IMR-90 (cell line): ENCODE measurements around the gene CYP4F2. TPM values are rescaled to one million over a fixed set of nuclear protein-coding genes. Genes with fewer than 3 reads are reported as not detected.
"Not testable (repeated sequence)": the region's sequence is repeated elsewhere in the genome, so short reads cannot be mapped to it uniquely, and the experiment has no call there.

Experiments
- ATAC-seq: fragments of 200-7000 bp; cut with Tn5 transposase; 2 replicates; pipeline ENCODE4 v1.9.1; 2020; ENCODE audit warnings: low read depth, mild to moderate bottlenecking, moderate library complexity
- BruUV-seq: library from RNA; stranded (reverse); fragments of 400-500 nt; replicated peaks from 2 replicates; lab custom pipeline; 2021; lab: Mats Ljungman, UMichigan
- CTCF ChIA-PET: fragments of 300-600 bp; formaldehyde crosslinking; extraction: SDS; loops from one replicate; lab custom pipeline; 2021; ENCODE audit warnings: antibody characterized with exemption; lab: Yijun Ruan, JAX
- POLR2A ChIA-PET: fragments of 300-600 bp; sonication (Branson Sonifier 250); formaldehyde crosslinking; loops from one replicate; lab custom pipeline; 2022; ENCODE audit warnings: antibody characterized with exemption; ENCODE audit not compliant: unreplicated experiment; lab: Charles Lee
- DNase-seq: peaks from one replicate; pipeline ENCODE4 v3.0.0; 2013
- H2AFZ ChIP-seq: replicated peaks from 2 replicates; pipeline ENCODE3; 2013; ENCODE audit warnings: low read length, mild to moderate bottlenecking; ENCODE audit not compliant: poor library complexity
- H2AK5ac ChIP-seq: 2 replicates; pipeline ENCODE4 v1.6.1; 2013; ENCODE audit warnings: low read depth, low read length, inconsistent platforms
- H2AK9ac ChIP-seq: replicated peaks from 2 replicates; pipeline ENCODE3; 2013; ENCODE audit warnings: mild to moderate bottlenecking, low read depth, low read length, moderate library complexity; ENCODE audit not compliant: poor library complexity
- H2BK120ac ChIP-seq: 2 replicates; pipeline ENCODE4 v1.6.1; 2013; ENCODE audit warnings: low read depth, low read length, inconsistent platforms
- H2BK15ac ChIP-seq: 3 replicates; pipeline ENCODE4 v1.6.1; 2013; ENCODE audit warnings: low read depth, low read length, inconsistent platforms
- H2BK20ac ChIP-seq: 2 replicates; pipeline ENCODE4 v1.6.1; 2013; ENCODE audit warnings: low read depth, mild to moderate bottlenecking, inconsistent platforms, low read length, moderate library complexity
- H2BK5ac ChIP-seq: 2 replicates; pipeline ENCODE4 v1.6.1; 2013; ENCODE audit warnings: mild to moderate bottlenecking, low read depth, low read length, inconsistent platforms; ENCODE audit not compliant: poor library complexity, severe bottlenecking
- H3K14ac ChIP-seq: replicated peaks from 2 replicates; pipeline ENCODE4 v1.6.1; 2013; ENCODE audit warnings: low read depth, low read length, inconsistent platforms
- H3K18ac ChIP-seq: 2 replicates; pipeline ENCODE4 v1.6.1; 2013; ENCODE audit warnings: low read depth, low read length, control low read depth
- H3K23ac ChIP-seq: 2 replicates; pipeline ENCODE4 v1.6.1; 2013; ENCODE audit warnings: low read depth, low read length, inconsistent platforms
- H3K27ac ChIP-seq: 2 replicates; pipeline ENCODE4 v1.5.1; 2013; ENCODE audit warnings: mild to moderate bottlenecking, control low read depth, low read length; ENCODE audit not compliant: insufficient read depth
- H3K27me3 ChIP-seq: 2 replicates; pipeline ENCODE4 v1.6.1; 2013; ENCODE audit warnings: low read length; ENCODE audit not compliant: control insufficient read depth, insufficient read depth
- H3K36me3 ChIP-seq: 2 replicates; pipeline ENCODE4 v1.6.1; 2013; ENCODE audit warnings: low read length, mixed read lengths; ENCODE audit not compliant: control insufficient read depth, insufficient read depth
- H3K4ac ChIP-seq: 2 replicates; pipeline ENCODE4 v1.6.1; 2013; ENCODE audit warnings: low read depth, low read length, inconsistent platforms
- H3K4me1 ChIP-seq: 2 replicates; pipeline ENCODE4 v1.6.1; 2013; ENCODE audit warnings: low read length, mixed read lengths; ENCODE audit not compliant: control insufficient read depth, insufficient read depth
- H3K4me2 ChIP-seq: 2 replicates; pipeline ENCODE4 v1.6.1; 2013; ENCODE audit warnings: low read depth, mild to moderate bottlenecking, control low read depth, low read length, moderate library complexity
- H3K4me3 ChIP-seq: 2 replicates; pipeline ENCODE4 v1.5.1; 2013; ENCODE audit warnings: low read depth, mild to moderate bottlenecking, control low read depth, low read length, moderate library complexity; ENCODE audit not compliant: insufficient read depth
- H3K56ac ChIP-seq: 2 replicates; pipeline ENCODE4 v1.6.1; 2013; ENCODE audit warnings: low read length, inconsistent platforms; ENCODE audit not compliant: insufficient read depth; ENCODE audit errors: extremely low read depth
- H3K79me1 ChIP-seq, 2 experiments: 2 replicates each; pipeline ENCODE4 v1.6.1; 2013; ENCODE audit warnings: low read length in 2 of 2, inconsistent platforms in 1 of 2, low read depth in 1 of 2
- H3K9ac ChIP-seq: 2 replicates; pipeline ENCODE4 v1.6.1; 2013; ENCODE audit warnings: low read depth, low read length, control low read depth
- H3K9me1 ChIP-seq: 2 replicates; pipeline ENCODE4 v1.6.1; 2013; ENCODE audit warnings: low read length, inconsistent platforms; ENCODE audit not compliant: insufficient read depth
- H3K9me3 ChIP-seq: 2 replicates; pipeline ENCODE4 v1.6.1; 2013; ENCODE audit warnings: low read length; ENCODE audit not compliant: control insufficient read depth, insufficient read depth
- H4K20me1 ChIP-seq: 2 replicates; pipeline ENCODE4 v1.6.1; 2013; ENCODE audit warnings: low read length, inconsistent platforms; ENCODE audit not compliant: insufficient read depth
- H4K5ac ChIP-seq: 2 replicates; pipeline ENCODE4 v1.6.1; 2013; ENCODE audit warnings: mild to moderate bottlenecking, low read depth, low read length, control low read depth
- H4K8ac ChIP-seq, 2 experiments: 2 replicates each; pipeline ENCODE4 v1.6.1; 2013; ENCODE audit warnings: low read depth in 2 of 2, low read length in 2 of 2, control low read depth in 1 of 2, inconsistent platforms in 1 of 2
- H4K91ac ChIP-seq: 2 replicates; pipeline ENCODE4 v1.6.1; 2013; ENCODE audit warnings: low read depth, low read length, inconsistent platforms; ENCODE audit not compliant: insufficient read depth
- BHLHE40 ChIP-seq: fragments of 150-350 bp; IDR thresholded peaks from 2 replicates; pipeline ENCODE4 v1.6.1; 2016; ENCODE audit warnings: mild to moderate bottlenecking, low read depth, low read length
- MAZ ChIP-seq: IDR thresholded peaks from 2 replicates; pipeline ENCODE4 v1.6.1; 2012; ENCODE audit warnings: low read depth, mild to moderate bottlenecking, low read length, improper control_type of control experiment, moderate library complexity, borderline replicate concordance
- RFX5 ChIP-seq: IDR thresholded peaks from 2 replicates; pipeline ENCODE4 v1.8.0; 2012; ENCODE audit warnings: low read depth, mild to moderate bottlenecking, low read length, moderate library complexity
- WGBS, 2 experiments: methylation state at CpG; one replicate each; pipeline versions ENCODE4 v1.1.5 to v1.1.7; 2013; ENCODE audit warnings: missing lambda C conversion rate in 2 of 2; ENCODE audit not compliant: insufficient read length in 1 of 2; ENCODE audit errors: extremely low coverage in 2 of 2; 5-methylcytosine and 5-hydroxymethylcytosine counted together
- dilution Hi-C: fragments of 300-500 bp; cut with HindIII; formaldehyde crosslinking; loops from one replicate; pipeline ENCODE4 v1.14.3; 2018; ENCODE audit warnings: low sequenced_read_pairs; ENCODE audit not compliant: unreplicated experiment
- in situ Hi-C: fragments of 300-500 bp; cut with MboI; formaldehyde crosslinking; loops from 3 replicates; pipeline ENCODE4 v1.14.3; 2019; ENCODE audit warnings: low sequenced_read_pairs, inconsistent platforms, mixed read lengths
- intact Hi-C: fragments of 100-400 bp; cut with micrococcal nuclease; formaldehyde crosslinking; loops from 2 replicates; pipeline ENCODE4 v1.10.0; 2022
- polyA plus RNA-seq, 3 experiments: library from polyadenylated mRNA; depleted of rRNA; stranded (reverse); fragments of >200 nt; gene quantifications; 2 replicates each; pipeline ENCODE4 v1.2.3, GENCODE V29; 2012; ENCODE audit warnings: low replicate concordance in 1 of 3
- total RNA-seq: library from RNA; depleted of rRNA; stranded (reverse); fragments of >200 nt; gene quantifications from 2 replicates; pipeline ENCODE4 v1.2.3, GENCODE V29; 2012

Gene CYP4F2
- total and polyA plus RNA-seq, 2 of the 4 experiments (the other 2 are of a cell fraction) = not detected

DNA sequence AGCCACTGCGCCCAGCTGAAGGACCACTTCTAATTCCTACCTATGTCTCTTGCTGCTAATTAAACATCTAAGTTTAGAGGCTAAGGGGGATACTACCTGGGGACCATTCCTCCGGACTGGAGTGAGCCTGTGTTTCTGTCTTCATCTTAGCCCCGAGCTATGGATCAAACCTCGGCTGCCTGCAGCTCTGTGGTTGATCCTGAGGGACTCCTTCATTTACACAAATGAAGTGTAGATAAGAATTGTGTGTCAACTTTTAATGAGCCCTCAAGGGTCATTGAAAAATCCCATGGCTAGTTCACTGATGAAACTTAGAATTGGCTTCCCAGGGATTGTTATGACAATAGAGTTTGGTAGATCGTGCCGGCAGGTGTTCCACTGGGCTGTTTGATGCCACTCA is 51.0 kb downstream of the CYP4F2 start:
- H2BK120ac ChIP-seq = no peak overlapping the region
- no peak overlapping the region for H3K56ac ChIP-seq
- H3K9me3 ChIP-seq = 0 out of 2 replicates have a peak, but pooled peaks cover 3% of the 10 kb centered on the region
- TF ChIP-seq BHLHE40 (no peak), MAZ (no peak), RFX5 (no peak)
- no peak overlapping the region for H3K4ac ChIP-seq
- BruUV-seq = no TSS peak
- no peak for DNase-seq
- H2BK20ac ChIP-seq = no peak overlapping the region
- H3K14ac ChIP-seq = no peak overlapping the region
- H4K91ac ChIP-seq = no peak overlapping the region
- H3K18ac ChIP-seq = no peak overlapping the region
- H4K8ac ChIP-seq = no peak overlapping the region
- H3K4me2 ChIP-seq = no peak overlapping the region
- H2AFZ ChIP-seq = no peak overlapping the region
- H3K4me3 ChIP-seq = no peak overlapping the region
- CTCF ChIA-PET = no interaction called here
- in situ Hi-C loops = loop anchor here (25.0 kb wide), 1 partner anchor 340 kb away; the partner anchor contains the start of genes AP1M1 and FAM32A
- H4K5ac ChIP-seq = no peak overlapping the region
- no peak overlapping the region for H2AK9ac ChIP-seq
- POLR2A ChIA-PET = no interaction called here
- no peak overlapping the region for H2BK5ac ChIP-seq
- WGBS, 2 experiments = 71% methylated on average over 2 of the region's 6 CpGs; no CpG with 5 or more reads in 1 of the 2 experiments
- dilution Hi-C loops = no loop called here
- no peaks in the 10 kb centered on the region for H4K20me1 ChIP-seq
- no peaks in the 10 kb centered on the region for H3K27me3 ChIP-seq
- no peak overlapping the region for H3K23ac ChIP-seq
- no peaks in the 10 kb centered on the region for H3K9me1 ChIP-seq
- no peak overlapping the region for H2BK15ac ChIP-seq
- ATAC-seq = no peak
- H3K4me1 ChIP-seq = no peaks in the 10 kb centered on the region
- H3K27ac ChIP-seq = no peak overlapping the region
- no peak overlapping the region for H2AK5ac ChIP-seq
- intact Hi-C loops = no loop called here
- no peak overlapping the region for H3K9ac ChIP-seq
- no peaks in the 10 kb centered on the region for H3K36me3 ChIP-seq
- no peaks in the 10 kb centered on the region for H3K79me1 ChIP-seq

DNA sequence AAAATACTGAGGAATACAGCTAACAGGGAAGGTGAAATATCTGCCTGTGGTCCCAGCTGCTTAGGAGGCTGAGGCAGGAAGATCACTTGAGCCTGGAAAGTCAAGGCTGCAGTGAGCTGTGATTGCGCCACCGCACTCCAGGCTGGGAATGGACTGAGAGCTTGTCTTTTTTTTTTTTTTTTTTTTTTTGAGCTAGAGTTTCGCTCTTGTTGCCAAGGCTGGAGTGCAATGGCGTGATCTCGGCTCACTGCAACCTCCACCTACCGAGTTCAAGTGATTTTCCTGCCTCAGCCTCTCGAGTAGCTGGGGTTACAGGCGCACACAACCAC is 54.0 kb downstream of the CYP4F2 start:
- H3K23ac ChIP-seq = not testable (repeated sequence)

More for the DNA sequence above, 54.0 kb downstream of the CYP4F2 start:
- H2BK5ac ChIP-seq, H4K8ac ChIP-seq, H3K4me3 ChIP-seq, H3K18ac ChIP-seq, H2BK15ac ChIP-seq, H3K9ac ChIP-seq, H4K91ac ChIP-seq, H3K9me1 ChIP-seq, H3K9me3 ChIP-seq, H2BK120ac ChIP-seq, H3K27me3 ChIP-seq, BruUV-seq, H3K4me2 ChIP-seq, H4K5ac ChIP-seq, DNase-seq, H3K56ac ChIP-seq, POLR2A ChIA-PET, ATAC-seq, H2AK9ac ChIP-seq, H3K79me1 ChIP-seq, H3K27ac ChIP-seq, H3K4ac ChIP-seq, intact Hi-C loops, H2BK20ac ChIP-seq, H2AFZ ChIP-seq, H4K20me1 ChIP-seq, H3K36me3 ChIP-seq, H3K4me1 ChIP-seq, H2AK5ac ChIP-seq, H3K14ac ChIP-seq, dilution Hi-C loops: not testable (repeated sequence)
- CTCF ChIA-PET = interaction anchor here (1.0 kb wide), 1 partner anchor 50 kb away, joined by 3 read pairs; no protein-coding TSS in a partner anchor
- in situ Hi-C loops = loop anchor here (25.0 kb wide), 1 partner anchor 343 kb away; the partner anchor contains the start of genes AP1M1 and FAM32A
- WGBS, 2 experiments = no CpG with 5 or more reads among the region's 8 CpGs
